ENCODE results near the gene CXXC5.

DNA sequence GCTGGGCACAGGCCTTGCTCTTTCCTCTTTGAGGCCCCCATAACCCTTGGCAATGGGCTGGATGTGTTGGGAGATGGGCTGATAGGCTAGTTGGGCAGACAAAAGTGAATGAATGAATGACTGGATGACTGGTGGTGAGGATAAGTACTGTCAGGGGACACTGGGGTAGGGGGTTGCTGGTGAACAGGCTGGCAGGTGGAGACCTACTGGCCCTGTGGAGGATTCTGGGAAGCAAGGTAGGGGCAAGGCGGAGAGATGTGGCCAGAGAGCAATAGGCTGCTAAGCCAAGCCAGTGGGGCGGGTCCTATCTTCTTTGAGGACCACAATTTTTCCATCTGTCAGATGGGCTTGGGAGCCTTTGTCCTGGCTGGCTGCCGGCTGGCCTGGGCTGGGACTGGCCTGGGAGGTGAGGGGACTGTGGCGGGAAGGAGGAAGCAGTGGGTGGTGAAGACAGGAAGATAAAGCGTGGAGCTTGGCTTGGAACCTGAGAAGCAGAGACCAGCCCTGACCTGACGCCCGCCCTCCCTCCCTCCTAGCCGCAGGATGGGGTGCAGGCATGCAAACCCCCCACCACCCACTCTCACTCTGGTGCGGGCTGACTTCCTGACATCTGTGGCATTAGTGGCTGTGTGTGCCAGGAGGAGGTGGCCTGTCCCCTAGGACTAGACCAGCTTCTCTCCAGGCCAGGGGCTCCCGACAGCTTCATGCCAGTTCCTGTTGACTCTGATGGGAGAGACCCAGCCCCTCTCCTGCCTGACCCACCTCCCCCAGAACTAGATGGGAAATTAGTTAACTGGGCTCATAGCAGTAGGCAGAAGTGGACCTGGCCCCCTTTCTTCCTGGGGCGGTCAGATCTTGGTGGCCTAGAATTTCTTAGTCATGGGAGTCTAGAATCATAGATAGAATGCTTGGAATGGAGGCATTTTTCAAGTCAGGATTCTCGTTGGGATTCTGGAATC, 9.5 kb downstream of the CXXC5 start:
- TF ChIP-seq POLR2A (IDR thresholded peaks at IDR 0.05) (no peak), EP300 (IDR thresholded peaks at IDR 0.05) (no peak)

Data from sigmoid colon (tissue), 4 donors.